HG02885 (cell line): ENCODE measurements around the gene CRY1.

Experiments
- ATAC-seq: cut with Tn5 transposase; IDR thresholded peaks from one replicate; pipeline ENCODE4 v1.9.1; 2021; ENCODE audit warnings: mild to moderate bottlenecking; ENCODE audit not compliant: unreplicated experiment, poor library complexity

Gene CRY1

DNA sequence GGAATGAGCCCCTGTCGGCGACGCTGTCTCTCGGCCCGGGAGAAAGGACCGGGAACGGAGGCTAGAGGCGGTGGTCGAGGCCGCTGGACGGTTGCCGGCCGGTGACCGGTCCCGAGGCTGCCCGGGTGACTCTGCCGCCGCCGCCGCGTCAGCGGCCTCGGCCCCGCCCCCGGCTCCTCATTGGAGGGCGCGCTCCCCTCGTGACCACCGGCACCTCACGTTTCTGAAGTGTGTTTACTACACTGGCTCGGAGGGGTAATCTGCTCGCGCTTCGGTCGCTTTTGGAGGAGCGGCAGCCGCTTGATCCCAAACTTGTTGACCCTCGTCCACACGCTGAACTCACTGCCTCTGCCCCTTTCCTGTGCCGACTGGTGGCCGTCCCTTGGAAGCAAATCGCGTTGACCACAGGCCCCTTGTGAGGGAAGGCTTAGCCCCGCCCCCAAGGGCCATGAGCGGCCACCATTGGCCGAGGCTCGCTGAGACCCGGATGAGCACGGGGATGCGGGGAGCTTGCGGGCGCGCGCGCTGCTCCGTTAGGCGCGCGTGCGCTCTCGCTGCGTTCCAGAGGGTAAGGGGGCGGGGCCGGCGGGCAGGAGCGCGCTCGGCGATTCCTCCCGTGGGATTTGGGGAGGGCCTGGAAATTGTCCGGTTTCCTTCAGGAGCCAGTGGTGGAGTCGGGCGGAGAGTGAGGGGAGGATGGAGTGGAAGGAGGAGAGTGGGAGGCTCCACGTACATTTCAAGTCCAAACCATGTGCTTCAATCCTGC, at the start of gene CRY1:
Gene CRY1, minus strand, starts transcription at position 133 of the 766 bp plus-strand sequence. CDS start 588 bp downstream, outside the sequence.
- no peak for ATAC-seq

DNA sequence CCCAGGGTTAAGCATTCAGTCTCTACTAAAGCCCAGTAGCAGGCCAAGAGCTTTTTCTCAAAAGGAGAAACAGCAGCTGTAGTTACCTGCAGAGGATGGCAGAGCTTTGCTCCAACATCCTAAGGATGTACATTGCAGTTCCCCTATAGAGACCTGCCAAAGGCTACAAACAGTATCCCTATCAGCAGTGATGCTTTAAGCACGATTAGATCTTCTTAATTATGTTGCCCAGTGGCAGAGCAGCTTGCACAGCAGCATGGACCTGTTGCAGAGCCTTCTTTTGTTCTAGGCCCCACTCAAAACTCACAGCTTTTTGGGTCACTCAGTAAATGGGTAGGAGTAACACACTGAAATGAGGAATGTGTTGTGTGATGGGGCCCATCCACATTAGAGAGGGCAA, 46.4 kb upstream of the CRY1 start:
- ATAC-seq = no peak

DNA sequence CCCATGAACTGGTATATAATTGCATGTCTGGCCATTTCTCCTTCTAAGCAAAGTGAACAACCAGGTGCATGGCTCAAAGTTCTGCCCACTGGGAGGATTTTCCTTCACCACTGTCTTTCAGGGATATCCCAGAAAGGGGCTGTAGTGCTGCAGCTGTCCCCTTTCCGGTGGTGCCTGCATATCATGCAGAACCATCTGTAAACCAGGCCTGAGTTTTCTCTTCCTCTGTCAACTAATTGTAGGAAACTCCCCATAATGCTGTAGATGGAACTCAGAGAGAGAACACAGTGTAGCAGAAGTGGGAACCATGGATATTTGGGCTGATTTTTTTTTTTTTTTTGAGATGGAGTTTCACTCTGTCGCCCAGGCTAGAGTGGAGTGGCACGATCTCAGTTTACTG, 45.6 kb upstream of the CRY1 start:
- no peak for ATAC-seq

DNA sequence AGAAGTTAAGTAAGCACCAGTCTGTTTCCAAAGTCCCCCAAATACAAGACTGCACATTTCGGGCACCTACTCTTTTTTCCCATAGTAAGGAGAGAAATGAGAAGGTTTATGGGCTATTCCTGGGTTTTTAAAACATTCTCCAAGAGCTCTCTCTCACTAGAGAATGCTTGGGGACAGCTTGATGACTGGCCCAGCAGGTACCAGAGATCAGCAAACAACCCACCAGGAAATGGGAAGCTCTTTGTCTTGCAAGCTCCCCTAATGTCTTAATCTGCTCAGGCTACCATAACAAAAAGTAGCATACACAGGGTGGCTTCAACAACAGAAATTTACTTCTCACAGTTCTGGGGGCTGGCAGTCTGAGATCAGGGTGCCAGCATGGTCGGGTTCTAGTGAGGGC, 41.8 kb upstream of the CRY1 start:
- ATAC-seq = no peak

DNA sequence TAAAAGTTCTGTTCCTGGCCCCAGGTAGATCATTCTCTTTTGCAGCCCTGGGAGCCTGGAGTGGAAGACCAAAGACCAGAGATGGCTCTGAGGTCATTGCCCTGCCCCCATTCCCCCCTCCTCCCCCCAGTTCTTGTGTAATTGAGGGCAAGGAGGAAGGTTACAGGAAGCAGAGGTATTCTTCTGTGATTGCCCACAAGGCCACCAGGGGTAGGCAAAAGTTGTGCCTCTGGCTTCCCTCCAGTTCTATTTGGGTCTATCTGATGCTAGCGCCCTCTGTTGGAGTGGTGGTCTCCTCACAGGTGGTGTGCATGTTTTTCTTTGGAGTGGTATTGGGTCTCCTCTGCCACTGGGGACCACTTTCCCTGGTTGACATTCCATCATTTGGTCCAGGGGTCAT, 41.2 kb upstream of the CRY1 start:
- ATAC-seq = no peak

DNA sequence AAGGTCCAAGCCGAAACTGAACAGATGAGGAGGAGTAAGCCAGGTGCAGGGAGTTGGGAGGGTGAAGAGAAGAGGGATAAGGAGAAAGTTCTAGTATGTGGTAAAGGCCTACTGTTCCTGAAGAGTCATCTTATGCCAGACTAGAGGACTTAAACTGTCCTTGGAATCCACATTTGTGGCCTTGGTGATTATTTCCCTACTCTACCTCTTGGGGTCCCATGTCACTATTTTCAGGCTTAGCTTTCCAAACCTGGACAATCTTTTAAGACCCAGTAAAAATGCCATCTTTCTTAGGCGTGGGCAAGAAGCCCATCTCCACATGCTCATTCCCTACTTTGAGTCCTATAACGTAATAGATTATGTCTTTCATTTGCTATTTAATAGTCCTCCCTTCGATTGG, 40.1 kb upstream of the CRY1 start:
- no peak for ATAC-seq

DNA sequence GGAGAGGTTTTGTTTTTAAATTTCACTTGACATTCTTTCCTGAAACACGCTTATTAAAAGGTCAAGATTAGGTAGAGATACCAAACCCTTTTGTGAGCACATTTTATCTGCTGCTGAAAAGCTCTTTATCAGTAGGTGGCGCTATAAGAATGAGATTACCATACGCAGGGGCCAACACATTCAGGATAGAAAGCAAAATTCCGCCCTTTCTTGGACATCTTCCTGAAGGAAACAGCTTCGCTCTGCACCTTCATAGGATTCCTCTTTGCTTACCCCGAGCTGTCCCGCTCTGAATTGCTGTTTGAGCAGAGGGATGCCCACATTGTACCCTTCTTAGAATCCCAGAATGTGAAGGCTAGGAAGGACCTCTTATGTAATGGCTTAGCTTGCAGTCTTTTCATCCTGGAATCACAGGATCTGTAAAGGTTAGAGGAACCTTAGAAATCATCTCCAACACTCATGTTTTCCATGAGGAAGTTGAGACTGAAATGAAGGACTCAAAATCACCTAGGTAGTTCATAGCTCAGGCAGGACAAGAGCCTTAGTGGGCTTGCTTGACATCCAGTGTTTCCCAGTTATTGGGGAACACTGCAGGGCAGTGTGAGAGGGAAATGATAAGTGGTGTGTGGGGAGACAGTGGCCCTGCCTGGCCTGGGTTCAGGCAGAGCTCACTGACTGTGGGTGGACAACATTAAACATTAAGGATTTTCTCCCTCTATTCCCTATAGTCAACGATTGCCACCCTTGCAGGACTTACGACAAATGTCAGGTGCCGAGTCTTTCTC, 38.7 kb upstream of the CRY1 start:
- ATAC-seq = no peak

DNA sequence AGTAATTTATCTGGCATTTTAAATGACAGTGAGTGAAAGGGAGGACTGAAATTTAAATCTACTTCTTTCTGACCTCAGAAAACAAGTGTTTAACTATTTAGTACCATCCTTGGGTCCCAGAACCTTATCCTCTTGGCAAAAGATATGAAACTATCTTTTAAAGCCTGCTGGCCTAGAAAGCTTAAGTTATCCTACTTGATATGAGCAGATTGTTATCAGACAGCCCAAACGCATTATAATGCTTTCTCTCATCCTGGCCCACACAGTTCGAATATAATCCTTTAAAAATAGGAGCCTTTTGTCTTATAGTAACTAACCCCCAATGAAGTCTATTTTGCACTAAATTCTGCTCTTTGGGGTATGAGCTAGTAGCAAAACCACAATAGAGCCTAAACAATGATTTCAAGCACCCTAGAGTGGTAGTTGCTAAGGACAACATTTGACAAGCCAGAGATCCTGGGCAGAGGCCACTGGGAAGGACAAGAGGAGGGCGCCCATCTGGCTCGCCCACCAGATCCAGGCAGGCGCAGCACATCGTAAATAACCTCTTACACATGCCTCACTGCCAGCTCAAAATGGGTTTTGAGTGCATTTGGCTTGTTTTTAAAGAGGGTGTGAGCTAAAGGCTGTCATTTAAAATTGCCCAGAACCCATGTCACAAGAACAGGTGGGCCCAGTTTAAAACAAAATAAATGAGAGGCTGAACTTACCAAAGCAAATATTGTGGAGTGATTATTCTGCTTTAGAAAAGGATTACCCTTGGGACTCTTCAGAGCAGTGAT, 37.7 kb upstream of the CRY1 start:
- ATAC-seq = no peak

DNA sequence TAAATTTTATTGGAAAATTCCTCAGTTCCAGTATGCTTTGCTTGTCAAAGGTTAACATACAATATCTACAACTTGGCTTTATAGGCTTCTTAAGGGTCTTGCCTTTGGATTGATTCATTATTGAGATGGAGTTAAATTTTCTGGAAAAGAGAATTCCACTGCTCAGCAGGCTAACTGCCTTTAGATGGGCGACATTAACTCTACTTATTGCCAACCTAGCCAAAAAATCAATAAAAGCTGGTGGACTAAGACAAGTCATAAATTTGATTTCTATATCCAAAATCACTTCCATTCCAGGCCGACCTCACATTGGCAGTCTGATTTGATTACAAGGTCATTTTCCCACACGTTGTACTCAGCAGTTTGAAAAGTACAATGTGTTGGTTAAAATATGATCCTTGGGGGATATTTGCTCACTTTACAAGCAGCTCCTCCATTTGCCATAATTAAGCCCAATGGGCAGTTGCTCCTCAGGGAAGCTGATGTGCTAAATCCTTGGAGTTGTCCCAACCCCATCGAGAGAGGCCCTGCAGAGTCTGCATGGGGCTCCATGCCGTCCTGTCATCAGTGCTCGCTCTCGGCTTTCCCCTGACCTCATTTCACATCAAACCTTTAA, 36.1 kb upstream of the CRY1 start:
- ATAC-seq = no peak

DNA sequence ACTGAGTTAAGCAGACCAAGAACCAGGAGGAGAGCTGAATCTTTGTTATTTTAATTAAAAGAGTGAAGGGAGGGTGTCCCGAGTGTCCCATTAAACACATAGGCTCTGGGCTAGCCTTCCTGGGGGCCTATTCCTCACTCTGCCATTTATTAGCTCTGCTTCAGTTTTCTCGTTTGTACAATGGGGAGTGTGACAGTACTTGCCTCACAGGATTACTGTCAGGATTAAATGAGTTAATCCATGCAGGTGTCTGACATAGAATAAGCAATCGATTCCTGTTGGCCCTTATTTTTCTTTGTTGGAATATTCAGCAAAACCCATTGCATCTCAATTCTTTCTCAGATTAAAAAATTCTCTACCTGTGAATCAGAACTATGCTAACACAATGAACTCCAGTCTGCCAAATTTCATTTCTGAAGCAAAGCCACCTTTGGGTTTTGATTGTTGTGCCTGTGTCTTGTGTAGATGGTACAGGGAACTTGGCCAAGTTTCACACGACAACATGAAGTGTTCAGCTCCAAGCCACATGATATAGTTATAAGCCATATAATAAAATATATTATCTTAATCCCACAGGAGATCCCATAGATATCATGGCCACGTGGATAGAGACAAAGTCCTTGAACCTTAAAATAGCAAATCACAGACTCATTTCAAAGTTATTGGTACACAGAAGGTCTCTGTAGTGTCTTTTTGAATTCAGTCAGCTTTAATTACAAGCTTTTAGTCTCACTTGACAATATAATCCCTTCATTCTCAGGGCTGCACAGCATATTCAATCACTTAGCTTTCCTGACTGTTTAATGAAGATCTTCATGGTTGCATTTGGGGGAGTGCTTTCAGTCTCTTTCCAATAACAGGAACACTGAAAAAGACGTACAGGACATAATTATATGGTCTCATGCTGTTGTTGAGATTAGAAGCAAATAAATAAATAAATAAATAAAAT, 34.4 kb upstream of the CRY1 start:
- no peak for ATAC-seq

DNA sequence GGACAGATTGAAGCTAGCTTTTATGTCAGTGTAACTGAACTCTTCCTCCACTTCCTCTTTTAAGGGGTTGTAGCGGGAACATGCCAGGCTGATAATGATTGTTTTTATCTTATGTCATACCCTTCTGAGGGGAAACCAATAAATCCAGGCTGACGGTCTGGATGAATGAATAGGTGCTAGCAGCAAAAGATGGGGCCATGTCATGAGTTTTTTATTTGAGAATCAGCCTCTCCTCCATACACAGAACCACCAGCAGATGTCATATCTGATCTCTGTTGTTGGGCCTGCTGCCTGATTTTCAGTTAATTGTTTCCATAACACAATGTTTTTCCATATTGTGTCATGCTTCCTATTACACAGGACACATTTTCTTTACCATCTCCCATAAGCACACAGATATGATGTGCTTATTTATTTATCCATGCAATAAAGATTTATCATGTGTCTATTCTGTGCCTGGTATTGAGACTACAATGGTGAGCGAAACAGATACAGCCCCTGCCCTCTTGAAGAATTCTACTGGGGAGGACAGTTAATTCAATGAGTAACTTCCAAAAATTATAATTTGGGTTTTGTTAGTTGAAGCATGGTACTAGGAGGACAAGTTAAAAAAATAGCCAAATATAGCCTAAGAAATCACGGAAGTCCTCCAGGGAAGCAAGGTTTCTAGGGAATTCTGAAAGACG, 33.6 kb upstream of the CRY1 start:
- no peak for ATAC-seq

DNA sequence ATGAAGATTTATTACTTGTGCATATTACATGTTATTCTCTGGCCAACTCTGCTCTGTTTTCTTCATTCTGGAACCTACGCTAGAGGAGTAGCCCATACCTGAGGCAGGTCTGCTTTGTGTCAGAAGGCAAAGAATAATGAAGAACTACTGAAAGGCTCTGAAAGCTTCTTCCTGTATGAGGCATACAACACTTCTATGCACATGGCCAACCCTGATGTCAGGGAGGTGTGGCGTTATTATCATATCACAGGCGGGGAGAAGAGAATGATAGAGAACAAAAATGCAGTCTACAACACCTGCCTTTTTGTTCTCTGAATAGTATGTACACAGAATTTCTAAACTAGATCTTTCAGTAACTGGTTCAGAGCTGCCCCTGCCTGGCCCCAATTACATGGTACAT, 32.5 kb upstream of the CRY1 start:
- ATAC-seq = no peak

DNA sequence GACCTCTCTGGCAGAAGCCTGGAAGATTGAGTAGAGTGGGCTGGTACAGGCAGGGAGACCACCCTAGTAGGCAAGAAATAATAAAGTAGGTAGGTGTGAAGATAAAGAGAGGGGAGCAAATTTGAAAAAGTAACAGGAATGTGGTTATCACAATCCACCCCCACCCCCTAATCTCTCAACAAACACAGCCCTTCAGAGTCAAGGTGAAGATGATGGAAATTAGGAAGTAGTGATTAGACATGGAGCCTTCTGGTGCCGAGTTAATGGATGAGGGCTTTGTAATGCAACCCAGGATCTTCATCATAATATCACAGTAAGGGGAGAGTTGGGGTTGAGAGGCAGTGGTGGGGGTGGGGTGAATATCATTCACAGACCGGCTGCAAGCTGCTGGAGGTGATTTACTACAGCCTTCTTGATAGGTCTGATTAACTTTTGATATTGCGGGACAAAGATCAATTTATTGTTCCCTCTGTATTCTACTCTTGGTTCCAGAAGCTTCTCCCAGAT, 29.2 kb upstream of the CRY1 start:
- ATAC-seq = no peak

DNA sequence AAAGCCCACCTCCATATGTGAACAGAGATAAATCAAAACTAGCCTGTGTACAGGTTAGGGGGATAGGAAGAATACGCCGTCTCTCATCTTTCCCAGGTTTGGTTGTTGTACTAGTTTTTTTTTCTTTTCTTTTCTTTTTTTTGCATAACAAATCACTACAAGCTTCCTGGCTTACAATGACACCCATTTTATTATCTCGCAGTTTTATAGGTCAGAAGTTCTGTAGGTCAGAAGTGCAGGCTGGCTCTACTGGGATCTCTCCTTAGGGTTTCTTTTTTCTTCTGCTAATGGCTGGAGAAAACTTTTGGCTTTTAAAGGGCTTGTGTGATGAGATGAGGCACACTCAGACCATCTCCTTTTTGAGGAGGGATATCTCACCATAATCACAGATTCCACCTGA, 25.7 kb upstream of the CRY1 start:
- no peak for ATAC-seq

DNA sequence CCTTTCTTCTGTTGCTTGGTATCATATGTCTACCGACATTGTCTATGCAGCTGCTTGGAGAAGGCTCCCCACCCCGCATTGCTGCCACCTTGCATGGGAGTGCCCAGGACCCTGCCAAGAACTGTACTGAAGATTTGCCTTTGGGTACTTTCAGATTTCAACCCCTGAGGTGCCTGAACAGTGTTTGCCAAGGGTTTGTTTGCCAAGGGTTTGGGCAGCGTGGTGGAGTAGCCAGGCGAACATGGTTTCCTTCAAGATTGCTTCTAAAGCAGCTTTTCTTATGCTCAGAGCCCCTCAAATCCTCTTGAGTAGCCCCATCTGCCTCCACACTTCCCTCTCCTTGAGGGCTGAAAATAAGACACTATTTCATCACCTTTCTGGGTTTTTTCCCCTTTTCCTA, 25.3 kb upstream of the CRY1 start:
- ATAC-seq = no peak

DNA sequence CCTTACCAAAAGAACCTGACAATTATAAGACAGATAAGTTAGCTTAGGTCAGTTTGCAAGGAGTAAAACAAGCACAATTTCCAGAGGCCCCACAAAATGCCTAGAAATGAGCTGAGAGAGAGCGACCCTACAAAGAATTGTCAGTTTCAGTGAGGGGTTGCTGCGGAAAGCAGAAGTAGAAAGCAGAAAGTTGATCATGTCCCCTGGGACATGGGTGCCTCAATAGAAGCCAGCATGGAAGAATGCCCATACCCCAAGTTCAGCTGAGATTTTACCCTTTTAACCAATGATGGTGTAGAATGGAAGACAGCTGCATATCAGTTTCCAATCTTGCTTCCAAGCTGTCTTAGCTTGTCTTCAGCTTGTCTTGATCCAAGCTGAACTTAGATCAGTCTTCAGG, 21.8 kb upstream of the CRY1 start:
- no peak for ATAC-seq

DNA sequence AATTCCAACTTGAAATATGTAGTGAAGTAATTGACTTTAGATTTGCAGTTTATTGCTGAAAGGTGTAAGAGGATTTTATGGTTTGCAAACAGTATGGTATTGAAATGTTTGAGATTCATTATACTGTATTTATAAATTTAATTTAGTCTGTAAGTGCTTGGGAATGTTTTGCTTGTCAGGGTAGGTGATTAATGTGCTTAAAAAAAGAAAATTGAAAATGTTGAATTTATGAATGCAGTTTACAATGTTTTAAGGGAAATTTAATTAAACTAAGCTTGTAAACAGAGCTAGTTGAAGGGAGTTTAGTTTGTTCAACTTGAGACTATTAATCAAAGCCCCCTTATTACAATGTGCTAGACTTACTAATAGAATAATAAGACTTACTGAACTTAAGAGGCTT, 18.0 kb upstream of the CRY1 start:
- no peak for ATAC-seq

DNA sequence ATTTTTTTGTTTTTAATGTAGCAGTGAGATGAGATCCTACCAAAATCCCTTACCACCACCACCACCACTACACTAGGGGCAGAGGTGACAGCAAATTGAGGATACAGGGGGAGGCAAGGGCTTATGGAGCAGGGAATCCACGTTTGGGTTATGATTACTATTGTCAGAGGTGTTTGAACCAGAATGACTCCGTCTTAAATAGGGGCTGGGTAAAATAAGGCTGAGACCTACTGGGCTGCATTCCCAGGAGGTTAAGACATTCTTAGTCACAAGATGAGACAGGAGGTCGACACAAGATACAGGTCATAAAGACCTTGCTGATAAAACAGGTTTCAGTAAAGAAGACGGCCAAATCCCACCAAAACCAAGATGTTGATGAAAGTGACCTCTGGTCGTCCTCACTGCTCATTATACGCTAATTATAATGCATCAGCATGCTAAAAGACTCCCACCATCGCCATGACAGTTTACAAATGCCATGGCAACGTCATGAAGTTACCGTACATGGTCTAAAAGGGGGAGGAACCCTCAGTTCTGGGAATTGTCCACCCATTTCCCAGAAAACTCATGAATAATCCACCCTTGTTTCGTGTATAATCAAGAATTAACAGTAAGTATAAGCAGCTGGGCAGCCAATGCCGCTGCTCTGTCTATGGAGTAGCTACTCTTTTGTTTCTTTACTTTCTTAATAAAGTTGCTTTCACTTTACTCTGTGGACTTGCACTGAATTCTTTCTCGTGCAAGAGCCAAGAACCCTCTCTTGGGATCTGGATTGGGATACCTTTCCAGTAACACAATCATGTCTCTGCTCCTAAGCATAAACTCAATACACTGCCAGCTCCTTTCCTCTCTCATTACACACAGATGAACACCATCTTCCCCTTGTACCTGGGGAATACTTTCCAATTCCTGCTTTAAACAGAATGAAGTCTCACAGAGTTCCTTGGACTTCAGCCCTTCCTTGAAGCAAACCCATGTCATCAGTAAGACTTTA, 16.7 kb upstream of the CRY1 start:
- no peak for ATAC-seq
